GM19397 (cell line): ENCODE data around the gene PITPNB.

Source experiments
- ATAC-seq: cut with Tn5 transposase; IDR thresholded peaks from one replicate; pipeline ENCODE4 v1.9.1; 2021; ENCODE audit warnings: mild to moderate bottlenecking, moderate library complexity; ENCODE audit not compliant: unreplicated experiment

Gene PITPNB

DNA sequence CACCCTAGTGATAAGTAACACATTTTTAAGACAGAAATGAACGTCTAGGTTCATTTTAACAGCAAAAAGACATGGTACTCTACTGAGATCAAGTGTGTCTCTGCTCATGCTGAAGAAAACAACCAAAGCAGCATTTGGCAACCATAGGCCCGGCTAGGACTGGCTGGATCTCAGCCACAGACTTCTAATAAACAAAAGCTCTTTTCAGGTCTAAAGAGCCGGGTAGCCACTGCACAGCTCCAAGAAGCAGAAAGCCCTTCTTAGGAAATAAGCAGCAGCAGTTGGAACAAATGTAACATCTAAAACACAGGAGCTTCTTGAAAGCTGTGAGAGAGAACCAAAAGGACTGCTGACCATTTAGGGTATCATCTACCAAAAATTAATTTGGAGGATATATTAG, 37.6 kb downstream of the PITPNB start:
- no peak for ATAC-seq

DNA sequence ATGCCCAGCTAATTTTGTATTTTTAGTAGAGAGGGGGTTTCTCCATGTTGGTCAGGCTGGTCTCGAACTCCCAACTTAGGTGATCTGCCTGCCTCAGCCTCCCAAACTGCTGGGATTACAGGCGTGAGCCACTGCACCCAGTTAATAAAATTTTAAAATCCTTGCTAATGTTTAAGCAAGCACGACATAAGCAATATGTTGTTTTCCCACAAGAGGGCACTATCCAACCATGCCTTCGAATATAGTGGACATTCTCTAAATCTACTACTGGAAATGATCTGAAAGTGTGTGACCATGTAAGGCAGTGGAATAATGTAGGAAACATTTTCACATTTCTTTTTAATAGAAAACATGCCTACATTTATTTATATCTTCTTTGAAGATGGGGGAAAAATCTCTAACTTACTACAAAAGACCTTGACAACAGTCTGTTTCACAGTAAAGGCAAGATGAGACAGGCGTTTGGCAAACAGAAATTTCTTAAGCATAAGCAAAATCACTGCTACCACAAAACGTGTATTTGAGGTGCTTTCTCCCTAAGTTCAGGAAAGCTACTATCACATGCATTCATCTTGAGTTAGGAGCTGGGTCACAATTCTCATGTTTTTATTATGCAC, 38.2 kb downstream of the PITPNB start:
- no peak for ATAC-seq

DNA sequence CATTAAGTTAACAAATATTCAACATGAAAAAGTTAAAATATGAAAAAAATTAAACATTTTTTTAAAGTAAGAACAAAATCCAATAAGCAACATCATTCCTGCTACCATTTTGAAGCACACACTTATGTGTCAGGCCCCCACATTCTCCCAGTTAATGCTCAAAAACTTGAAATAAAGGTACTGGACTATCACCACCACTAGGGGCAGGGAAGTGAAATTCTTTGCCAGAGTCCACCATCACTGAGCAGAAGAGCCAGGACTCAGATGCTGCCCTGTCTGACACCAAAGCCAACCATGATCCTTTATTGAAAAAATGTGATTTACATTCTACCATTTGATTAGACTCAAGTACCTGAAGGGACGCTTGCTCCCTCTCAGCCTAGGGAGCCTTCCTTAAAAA, 39.1 kb downstream of the PITPNB start:
- no peak for ATAC-seq

DNA sequence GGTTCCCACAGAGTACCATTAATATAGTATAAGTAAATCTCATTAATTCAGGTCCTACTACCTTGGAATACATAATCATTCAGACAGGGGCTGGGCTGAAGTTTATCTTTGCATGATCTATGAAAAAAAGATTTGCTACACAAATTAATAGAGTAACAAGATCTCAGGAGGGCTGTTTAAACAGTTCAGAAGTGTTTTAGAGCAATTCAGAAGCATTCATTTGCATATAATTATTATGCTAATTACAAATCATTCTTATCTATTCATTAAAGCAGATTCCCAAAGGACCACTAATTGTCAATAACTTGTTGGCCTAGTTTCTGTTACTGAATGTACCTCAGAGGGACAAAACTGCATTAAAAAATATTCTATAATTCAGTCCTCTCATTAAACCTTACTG, 40.5 kb downstream of the PITPNB start:
- ATAC-seq = no peak

GRCh38 chr22:27877501-27877900, 41.6 kb downstream of the PITPNB start:
- ATAC-seq = no peak

GRCh38 chr22:27876684-27877083, 42.4 kb downstream of the PITPNB start:
- ATAC-seq = no peak

DNA sequence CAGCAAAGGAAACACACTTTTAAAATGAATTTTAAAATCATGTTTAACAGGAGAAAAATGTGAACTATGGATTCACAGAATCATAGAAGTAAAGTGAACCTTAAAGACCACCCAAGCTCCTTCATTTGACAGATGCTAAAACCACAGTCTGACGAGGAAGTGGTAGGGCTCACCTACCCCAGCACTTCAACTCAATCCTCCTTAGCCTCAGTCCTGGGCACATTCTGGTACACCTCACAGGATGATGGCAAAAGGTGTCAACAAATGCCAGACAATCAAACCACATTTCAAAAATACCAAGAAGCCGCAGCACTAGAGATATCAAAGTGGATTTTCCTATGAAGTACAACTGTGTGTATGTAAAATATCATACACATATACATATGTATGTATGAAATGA, 43.1 kb downstream of the PITPNB start:
- ATAC-seq = no peak

DNA sequence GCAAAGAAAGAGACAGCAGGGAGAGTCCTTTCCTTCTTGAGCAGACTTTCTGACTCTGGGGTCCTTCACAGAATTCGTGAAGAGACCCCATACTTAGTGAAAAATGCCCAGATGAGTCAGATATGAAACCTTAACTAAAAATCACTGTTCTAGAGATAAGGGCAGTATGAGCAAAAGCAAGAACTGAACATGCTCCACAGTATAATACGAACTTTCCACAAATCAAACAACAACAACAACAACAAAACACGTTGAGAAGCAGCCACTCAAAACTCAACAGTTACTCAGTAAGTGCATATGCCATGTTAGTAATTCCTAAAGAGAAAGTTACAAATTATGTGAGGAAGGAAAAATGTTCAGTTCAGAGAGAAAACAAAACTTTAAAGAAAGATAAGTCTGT, 44.3 kb downstream of the PITPNB start:
- no peak for ATAC-seq

GRCh38 chr22:27874185-27874584, 44.9 kb downstream of the PITPNB start:
- ATAC-seq = no peak

DNA sequence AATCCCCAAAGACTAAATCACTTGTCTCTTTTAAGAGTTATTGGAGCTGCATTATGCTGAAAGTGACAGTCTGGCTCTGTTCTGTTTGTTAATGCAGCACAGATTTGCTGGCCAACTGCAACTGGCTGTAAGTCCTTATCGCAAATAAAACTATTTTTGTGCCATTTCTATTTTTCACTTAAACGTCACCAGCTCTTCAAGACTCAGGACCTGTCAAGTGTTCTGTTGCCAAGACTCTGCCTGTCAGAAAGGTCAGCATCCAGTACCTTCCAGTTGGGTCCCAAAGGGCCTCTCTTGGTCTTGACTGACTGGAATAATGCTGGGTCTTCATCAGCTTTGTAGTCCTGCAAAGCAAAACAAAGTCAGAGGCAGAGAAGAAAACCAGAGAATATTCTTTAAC, 45.6 kb downstream of the PITPNB start:
- ATAC-seq = no peak

DNA sequence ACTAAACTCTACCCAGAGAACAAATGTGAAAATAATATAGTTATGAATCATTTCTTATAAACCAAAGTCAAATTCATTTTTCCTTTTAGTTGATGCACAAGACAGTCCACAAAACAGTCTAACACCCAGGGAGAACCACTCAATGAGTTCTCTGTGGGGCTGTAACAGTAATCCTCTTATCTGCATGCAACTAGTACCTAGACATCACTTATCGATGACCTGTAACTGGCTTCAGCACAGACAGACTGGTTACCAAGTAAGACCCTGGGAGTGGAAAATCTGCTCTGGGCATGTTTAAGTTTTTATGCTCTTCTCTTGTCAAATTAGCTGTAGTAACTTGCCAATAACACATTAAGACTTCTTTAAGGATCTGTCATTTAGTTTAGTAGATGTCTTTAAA, 46.6 kb downstream of the PITPNB start:
- no peak for ATAC-seq

DNA sequence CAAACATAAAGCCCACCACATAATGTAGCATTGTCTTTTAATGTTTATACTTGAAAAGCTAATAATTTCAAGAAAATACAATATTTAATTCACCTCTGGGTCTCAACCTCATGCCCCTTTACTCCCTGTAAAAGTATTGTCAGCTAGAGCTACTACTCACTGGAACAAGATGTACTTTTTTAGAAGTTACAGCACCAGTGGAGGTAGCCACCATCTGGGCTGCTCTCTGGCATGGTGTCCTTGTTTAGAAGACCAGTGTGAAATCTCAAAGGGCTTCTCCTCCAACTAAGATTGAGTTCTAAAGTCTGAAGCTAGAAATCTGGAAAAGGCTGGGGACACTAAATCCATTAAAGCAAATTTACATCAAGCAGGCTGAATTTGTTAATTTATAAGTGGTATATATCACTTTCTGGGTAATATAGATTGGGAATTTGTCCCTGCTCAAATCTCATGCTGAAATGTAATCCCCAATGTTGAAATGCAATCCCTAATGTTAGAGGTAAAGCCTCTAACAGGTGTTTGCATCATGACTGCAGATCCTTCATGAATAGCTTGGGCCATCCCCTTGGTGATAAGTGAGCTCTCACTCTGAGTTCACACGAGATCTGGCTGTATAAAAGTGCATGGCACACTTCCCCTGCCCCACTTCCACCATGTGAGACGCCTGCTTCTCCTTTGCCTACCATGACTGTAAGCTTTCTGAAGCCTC, 47.6 kb downstream of the PITPNB start:
- ATAC-seq = no peak

DNA sequence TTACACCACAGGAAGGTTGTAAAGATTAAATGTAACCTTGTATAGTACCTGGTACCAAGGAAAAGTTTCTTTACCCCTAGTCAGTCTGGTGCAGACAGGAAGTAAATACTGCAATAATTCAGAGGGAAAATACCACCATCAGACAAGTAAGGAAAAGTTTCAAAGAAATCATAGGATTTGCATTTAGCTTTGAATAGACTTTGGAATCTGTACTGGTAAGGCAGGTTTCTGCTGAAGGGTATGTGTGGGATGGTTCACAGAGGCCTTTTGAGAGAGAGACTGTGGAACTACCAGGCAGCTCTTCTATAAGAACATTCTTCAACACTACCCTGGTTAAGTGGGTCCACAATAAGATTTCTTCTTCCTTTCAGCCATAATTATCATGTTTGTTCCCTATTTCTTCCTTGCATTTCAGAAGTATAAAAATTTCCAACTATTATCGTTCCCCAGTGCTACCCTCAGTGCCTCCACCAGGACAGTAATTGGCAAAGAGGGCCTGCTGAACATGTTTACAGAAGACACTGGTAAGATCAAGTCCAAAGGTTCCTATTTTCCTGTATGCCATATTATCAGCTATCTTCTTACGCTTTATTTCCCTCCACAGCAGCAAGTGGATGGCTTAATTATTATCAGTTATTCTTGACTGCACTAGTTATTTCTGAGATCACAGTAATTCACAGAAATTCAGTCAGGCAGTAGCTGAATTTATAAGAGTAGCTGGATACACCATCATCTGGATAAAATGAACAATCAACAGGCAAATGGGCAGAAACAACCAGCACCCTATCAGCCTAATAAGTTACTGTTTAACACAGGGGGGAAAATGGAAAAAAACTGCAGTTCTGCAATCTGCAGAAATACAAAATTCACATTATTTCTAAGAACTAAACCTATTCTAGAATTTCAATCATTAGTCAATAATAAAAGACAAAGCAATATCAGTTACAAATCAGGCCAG, 48.5 kb downstream of the PITPNB start:
- no peak for ATAC-seq

GRCh38 chr22:27868732-27869282, 50.2 kb downstream of the PITPNB start:
- no peak for ATAC-seq

DNA sequence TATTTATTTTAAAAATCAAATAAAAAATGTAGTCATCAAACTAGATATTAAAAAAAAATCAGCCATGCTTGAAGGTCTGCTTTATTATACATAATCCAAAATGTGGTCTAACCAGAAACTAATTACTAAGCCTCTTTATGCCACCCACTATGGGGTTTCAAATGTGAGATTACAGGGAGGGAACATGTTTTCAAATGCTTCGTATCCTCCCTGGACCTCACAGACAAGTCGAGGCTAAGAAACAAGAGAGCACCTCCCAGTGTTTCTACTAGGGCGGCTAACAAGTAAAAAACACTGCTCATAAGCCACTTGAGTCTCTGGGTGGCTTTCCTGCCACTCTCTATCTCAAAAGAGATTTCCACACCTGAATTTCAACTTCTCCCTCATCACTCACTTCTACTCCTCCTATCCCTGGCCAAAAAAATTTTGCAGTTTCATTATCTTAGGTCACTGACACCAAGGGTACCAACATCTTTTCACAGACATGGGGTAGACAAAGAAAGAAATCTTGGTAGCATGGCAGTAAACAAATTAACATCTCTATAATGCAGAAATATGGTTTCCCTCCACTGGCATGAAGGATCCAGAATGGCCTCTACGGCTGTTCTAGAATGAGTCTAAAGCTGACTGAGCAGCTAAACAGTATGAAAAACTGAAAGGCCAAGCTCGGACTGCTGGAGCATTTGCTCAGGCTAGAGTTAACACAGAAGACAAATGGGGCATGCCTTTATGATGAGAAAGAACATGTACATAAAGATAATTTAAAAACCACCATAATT, 50.9 kb downstream of the PITPNB start:
- ATAC-seq = no peak

GRCh38 chr22:27867085-27867952, 51.7 kb downstream of the PITPNB start:
- no peak for ATAC-seq

DNA sequence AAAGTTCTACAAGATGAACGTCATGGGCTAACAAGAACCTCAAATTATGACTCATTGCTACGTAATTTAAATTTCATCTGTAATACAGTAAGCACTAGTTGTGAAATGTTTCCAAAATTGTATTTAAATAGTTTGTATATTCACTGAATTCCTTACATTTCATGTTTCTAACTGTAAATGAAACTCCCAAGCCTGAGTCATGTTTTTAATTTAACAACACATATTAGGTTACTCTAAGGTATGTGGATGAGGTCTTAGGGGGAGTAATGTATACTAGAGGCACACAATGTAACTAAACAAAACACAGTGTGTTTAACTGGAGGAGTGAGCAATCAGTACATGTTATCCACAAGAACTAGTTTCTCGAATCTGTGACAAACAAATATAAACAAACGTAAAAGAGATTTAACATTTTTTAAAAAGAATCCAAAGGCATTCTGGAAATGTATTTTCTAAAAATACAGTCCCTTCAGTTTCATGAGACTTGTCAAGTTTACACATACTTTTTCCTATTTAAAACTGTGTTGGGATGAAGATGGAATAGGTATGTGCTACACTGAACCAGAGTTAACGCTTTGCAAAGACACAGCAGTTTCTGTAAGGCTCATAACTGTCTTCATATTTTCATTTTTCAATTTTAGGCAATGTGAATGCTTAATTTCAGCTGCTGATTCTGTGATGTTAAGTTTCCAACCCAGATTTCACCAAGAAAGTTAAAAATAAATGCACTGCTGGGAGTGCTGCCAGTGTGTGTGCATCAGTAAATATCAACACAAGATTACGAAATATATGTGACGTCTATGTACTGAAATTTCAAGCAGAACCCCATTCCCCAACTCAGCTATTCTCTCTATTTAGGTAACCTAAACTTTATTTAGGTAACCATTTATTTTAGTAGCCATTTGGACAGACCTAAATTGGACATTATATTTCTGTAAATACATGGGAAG, 52.6 kb downstream of the PITPNB start:
- ATAC-seq = no peak

- no peak for ATAC-seq
Measured at GRCh38 chr22:27865496-27865895, 53.6 kb downstream of the PITPNB start.

DNA sequence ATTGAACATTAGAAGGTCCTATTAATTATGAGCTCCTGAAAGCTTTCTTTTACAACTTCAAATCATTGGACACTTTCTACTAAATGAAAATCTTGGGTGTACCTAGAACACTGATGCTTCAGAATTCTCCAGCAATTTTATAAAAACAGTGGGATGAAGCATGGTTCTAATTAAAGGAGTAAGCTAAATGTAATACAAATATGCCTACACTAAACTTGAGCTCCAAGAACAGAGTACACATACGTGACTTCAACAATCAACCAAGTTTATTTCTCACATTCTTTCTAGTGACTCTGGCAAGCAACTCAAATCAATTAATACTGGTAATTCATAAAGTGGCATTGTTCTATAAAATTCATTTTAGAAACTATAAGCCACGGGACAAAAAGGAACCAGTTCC, 55.5 kb downstream of the PITPNB start:
- ATAC-seq = no peak
